PC-9 (cell line): ENCODE data around the gene AIMP1.

Experiments
- EZH2 ChIP-seq: fragments of 200-600 bp; sonication (generic); IDR thresholded peaks from 2 replicates; pipeline ENCODE4 v1.8.0; 2017; ENCODE audit warnings: antibody characterized with exemption, low read depth
- TF ChIP-seq, protein P1 (sequence below): fragments of 200-600 bp; sonication (generic); conservative IDR thresholded peaks from 2 replicates; pipeline ENCODE4 v1.6.1; 2017; ENCODE audit warnings: mixed run types, antibody characterized with exemption, mild to moderate bottlenecking, moderate library complexity

GRCh38 chr4:106305435-106306055, 10.8 kb upstream of the AIMP1 start:
- TF ChIP-seq, protein P1, sequence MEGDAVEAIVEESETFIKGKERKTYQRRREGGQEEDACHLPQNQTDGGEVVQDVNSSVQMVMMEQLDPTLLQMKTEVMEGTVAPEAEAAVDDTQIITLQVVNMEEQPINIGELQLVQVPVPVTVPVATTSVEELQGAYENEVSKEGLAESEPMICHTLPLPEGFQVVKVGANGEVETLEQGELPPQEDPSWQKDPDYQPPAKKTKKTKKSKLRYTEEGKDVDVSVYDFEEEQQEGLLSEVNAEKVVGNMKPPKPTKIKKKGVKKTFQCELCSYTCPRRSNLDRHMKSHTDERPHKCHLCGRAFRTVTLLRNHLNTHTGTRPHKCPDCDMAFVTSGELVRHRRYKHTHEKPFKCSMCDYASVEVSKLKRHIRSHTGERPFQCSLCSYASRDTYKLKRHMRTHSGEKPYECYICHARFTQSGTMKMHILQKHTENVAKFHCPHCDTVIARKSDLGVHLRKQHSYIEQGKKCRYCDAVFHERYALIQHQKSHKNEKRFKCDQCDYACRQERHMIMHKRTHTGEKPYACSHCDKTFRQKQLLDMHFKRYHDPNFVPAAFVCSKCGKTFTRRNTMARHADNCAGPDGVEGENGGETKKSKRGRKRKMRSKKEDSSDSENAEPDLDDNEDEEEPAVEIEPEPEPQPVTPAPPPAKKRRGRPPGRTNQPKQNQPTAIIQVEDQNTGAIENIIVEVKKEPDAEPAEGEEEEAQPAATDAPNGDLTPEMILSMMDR = no peak
- no peak for TF ChIP-seq EZH2
